Coronary artery (tissue), 2 donors: ENCODE results near the gene LARGE1.

Experiments used
- DNase-seq: peaks from one replicate; pipeline ENCODE4 v3.0.0-alpha.2; 2017; ENCODE audit warnings: low spot score
- H3K27ac ChIP-seq, 2 donors: fragments of 200-600 bp; sonication (generic); one replicate each; pipeline ENCODE4 v1.5.1; 2016 to 2019
- H3K4me3 ChIP-seq: fragments of 200-600 bp; sonication (generic); 2 replicates; pipeline ENCODE4 v1.5.1; 2016; ENCODE audit warnings: mild to moderate bottlenecking, moderate library complexity
- TF ChIP-seq, protein P1 (sequence below): fragments of 200-600 bp; sonication (generic); IDR thresholded peaks from one replicate; pipeline ENCODE4 v1.5.1; 2019; ENCODE audit warnings: antibody characterized with exemption

The LARGE1 gene

DNA sequence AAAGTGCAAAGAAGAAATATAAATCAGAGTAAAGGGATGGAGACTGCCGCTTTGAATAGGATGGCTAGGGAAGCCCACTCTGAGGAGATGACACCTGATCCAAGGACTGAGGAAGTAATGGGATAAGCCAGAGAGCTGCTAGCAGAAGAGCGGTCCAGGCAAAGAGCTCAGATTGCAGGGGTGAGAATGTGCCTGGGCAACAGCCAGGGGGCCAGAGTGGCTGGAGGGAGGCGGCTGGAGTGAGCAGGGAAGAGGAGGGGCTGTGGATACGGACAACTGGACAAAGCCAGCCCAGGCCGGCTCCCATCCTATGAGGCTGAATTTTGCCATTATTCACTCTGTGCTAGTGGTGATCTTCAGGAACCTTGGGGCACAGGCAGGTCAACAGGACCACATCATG, 501.8 kb downstream of the LARGE1 start:
- Histone ChIP-seq H3K4me3 (no peak overlapping the region), H3K27ac (no peak overlapping the region)
- TF ChIP-seq, protein P1, sequence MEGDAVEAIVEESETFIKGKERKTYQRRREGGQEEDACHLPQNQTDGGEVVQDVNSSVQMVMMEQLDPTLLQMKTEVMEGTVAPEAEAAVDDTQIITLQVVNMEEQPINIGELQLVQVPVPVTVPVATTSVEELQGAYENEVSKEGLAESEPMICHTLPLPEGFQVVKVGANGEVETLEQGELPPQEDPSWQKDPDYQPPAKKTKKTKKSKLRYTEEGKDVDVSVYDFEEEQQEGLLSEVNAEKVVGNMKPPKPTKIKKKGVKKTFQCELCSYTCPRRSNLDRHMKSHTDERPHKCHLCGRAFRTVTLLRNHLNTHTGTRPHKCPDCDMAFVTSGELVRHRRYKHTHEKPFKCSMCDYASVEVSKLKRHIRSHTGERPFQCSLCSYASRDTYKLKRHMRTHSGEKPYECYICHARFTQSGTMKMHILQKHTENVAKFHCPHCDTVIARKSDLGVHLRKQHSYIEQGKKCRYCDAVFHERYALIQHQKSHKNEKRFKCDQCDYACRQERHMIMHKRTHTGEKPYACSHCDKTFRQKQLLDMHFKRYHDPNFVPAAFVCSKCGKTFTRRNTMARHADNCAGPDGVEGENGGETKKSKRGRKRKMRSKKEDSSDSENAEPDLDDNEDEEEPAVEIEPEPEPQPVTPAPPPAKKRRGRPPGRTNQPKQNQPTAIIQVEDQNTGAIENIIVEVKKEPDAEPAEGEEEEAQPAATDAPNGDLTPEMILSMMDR = no peak
- DNase-seq = no peak

DNA sequence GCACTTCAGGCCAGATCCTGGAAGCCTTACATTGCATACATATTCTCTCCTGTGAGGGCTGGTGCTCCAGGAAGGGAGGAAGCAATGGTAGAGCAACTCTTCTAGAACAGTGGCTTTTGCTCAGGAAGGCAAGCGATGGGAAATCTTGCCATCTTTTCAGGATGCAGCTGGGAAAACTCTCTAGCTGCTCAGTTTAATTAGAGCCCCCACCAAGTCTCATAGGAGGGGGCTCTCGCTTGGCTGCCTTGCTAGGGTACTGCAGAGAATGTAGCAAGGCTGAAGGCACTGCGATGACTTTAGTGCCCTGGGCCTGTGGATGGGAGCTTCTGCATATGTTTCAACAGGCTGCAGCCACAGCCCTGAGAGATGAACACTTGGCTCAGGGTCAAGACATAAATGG, 504.9 kb downstream of the LARGE1 start:
- H3K27ac ChIP-seq = no peak overlapping the region
- TF ChIP-seq, protein P1 = no peak
- DNase-seq = no peak
- H3K4me3 ChIP-seq = no peak overlapping the region

DNA sequence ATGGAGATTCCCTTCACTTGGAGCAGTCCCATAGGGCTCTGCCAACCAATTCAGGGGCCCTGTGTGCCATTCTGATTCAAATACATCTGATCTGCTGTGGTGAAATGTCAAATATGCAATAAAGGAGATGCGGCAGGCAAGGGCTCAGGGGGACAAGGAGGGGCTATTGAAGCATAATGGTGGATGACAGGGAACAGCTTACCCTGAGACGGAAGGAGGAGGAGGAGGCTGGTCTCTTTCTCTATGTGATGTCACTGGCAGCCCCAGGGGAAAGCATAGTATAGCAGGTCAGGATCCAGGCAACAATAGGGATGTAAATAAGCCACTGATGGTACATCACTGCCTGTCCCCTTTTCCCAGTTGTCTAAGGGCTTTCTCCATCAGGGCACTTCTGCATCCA, 511.2 kb downstream of the LARGE1 start:
- H3K27ac ChIP-seq = no peak overlapping the region
- H3K4me3 ChIP-seq = no peak overlapping the region
- TF ChIP-seq, protein P1 = no peak
- DNase-seq = no peak

DNA sequence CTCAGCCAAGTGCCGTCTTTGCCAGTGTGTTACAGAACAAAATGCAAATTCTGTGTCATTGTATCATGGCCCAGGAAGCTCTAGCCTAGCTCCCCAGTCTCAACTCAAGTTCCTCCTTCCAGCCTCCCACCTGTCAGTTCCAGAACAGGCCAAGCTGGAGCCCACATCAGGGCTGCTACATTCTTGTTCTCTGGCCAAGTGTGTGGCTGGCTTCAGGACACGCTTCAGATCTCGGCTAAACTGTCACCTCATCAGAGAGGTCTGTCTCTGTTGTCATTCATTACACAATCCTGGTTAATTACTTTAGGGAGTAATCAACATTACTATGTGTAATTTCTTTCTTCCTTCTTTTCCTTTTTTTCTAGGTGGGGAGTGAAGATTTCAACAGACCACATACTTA, 515.1 kb downstream of the LARGE1 start:
- Histone ChIP-seq H3K4me3 (no peak overlapping the region), H3K27ac (no peak overlapping the region)
- TF ChIP-seq, protein P1 = no peak
- DNase-seq = no peak

DNA sequence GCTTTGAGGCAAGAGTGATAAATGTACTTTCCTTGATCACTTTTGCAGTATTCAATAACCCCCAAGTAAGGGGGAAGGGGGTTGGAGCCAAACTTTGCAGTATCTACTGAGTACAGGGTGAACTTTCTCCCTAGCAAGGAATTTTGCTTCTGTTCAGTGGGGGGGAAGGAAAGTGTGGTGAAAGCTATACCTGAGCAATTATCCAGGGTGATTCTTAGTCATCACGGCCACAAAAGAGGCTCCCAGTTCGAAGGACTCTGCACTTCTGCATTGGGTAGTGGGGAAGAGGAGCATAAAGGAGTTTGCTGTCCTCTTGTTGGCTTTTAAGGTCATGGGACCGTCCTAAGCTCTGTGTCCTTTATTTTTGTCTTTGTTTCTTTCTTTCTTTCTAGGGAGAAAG, 515.6 kb downstream of the LARGE1 start:
- TF ChIP-seq, protein P1 = no peak

DNA sequence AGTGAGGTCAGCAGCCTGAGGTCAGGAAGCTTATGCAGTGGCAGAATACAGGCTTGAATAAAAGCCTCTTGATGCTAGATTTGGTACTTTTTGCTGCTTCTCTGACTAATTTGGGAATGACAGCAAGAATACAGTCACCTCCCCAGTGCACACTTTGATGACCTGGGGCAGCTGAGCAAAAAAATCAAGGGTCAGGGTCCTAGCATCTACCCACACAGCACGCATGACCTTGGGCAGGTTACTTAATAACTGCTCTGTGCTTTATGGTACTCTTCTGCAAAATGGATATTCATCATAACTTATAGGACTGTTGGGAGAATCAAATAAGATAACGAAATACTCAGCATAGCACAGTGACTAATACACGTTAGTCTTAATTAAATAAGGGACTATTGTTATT, 518.0 kb downstream of the LARGE1 start:
- TF ChIP-seq, protein P1 = no peak
- Histone ChIP-seq H3K27ac (no peak overlapping the region), H3K4me3 (no peak overlapping the region)
- DNase-seq = no peak

More for the DNA sequence above, 515.6 kb downstream of the LARGE1 start:
- no peak for DNase-seq
- no peak overlapping the region for H3K4me3 ChIP-seq
- H3K27ac ChIP-seq = no peak overlapping the region

DNA sequence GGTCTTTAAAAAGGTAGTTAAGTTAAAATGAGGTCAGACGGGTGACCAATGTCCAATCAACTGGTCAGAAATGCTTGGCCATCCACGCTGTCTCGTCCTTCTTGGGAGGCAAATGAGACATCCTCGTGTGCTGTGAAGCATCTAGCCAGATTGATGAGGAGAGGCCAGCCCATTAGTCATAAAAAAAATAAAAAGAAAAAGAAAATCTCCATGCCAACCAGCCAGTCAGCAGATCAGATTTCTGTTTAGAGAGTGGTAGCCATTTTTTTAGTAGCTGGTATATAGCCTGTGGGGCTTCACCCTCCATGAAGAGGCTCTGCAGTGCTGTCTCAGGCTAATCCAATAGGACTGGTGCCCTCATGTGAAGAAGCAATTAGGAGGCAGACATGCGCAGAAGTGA, 519.0 kb downstream of the LARGE1 start:
- TF ChIP-seq, protein P1 = no peak
- Histone ChIP-seq H3K4me3 (no peak overlapping the region), H3K27ac (no peak overlapping the region)
- no peak for DNase-seq
